Neural progenitor cell (in vitro differentiated cells): Measurements from ENCODE around the gene MAD1L1.

Experiments used
- CTCF ChIP-seq: fragments of 200-600 bp; sonication (generic); IDR thresholded peaks from 2 replicates; pipeline ENCODE4 v1.5.1; 2017; ENCODE audit warnings: antibody characterized with exemption, mild to moderate bottlenecking
- EZH2 ChIP-seq: fragments of 200-600 bp; sonication (generic); IDR thresholded peaks from 2 replicates; pipeline ENCODE4 v1.6.1; 2017; ENCODE audit warnings: antibody characterized with exemption, mild to moderate bottlenecking, moderate library complexity
- EZH2phosphoT487 ChIP-seq: fragments of 200-600 bp; sonication (generic); IDR thresholded peaks from 2 replicates; pipeline ENCODE4 v1.6.1; 2017; ENCODE audit warnings: antibody characterized with exemption

- TF ChIP-seq EZH2 (no peak), CTCF (no peak), EZH2phosphoT487 (no peak)
These were observed 125.8 kb downstream of the MAD1L1 start for GRCh38 chr7:2106924-2107323.
